Measurements from ENCODE around the gene CRHR2.

CRHR2 gene

GRCh38 chr7:30618080-30618676 lies 64.1 kb downstream of the CRHR2 start:
- no peak for DNase-seq (ENCODE audit: low read depth)

- no peak for DNase-seq (ENCODE audit: low read depth)
These were observed 64.9 kb downstream of the CRHR2 start for GRCh38 chr7:30617359-30617758.

GRCh38 chr7:30616318-30616717 lies 65.9 kb downstream of the CRHR2 start:
- DNase-seq (ENCODE audit: low read depth), result no peak

- no peak for DNase-seq (ENCODE audit: low read depth)
These were observed 68.6 kb downstream of the CRHR2 start for GRCh38 chr7:30613366-30614325.

- DNase-seq (ENCODE audit: low read depth), result no peak
These were observed 69.5 kb downstream of the CRHR2 start for GRCh38 chr7:30612658-30613265.

- no peak for DNase-seq (ENCODE audit: low read depth)
These were observed 76.4 kb downstream of the CRHR2 start for GRCh38 chr7:30605832-30606231.

- no peak for DNase-seq (ENCODE audit: low read depth)
These were observed 77.4 kb downstream of the CRHR2 start for GRCh38 chr7:30604901-30605300.
